DND-41 (cell line): ENCODE measurements around the gene FRS2.

Experiments
- CTCF ChIP-seq: IDR thresholded peaks from 2 replicates; pipeline ENCODE4 v1.5.1; 2012; ENCODE audit warnings: borderline replicate concordance, low read length, moderate library complexity, mild to moderate bottlenecking; ENCODE audit not compliant: poor library complexity, severe bottlenecking; ENCODE audit errors: extremely low read depth
- EZH2 ChIP-seq: IDR thresholded peaks from 3 replicates; pipeline ENCODE4 v1.6.1; 2012; ENCODE audit warnings: borderline replicate concordance, low read depth, mild to moderate bottlenecking, moderate library complexity, low read length, inconsistent platforms; ENCODE audit not compliant: severe bottlenecking

- no peak for TF ChIP-seq CTCF
- no peak for TF ChIP-seq EZH2
These were observed 10.9 kb downstream of the FRS2 start for GRCh38 chr12:69481133-69481532.
